HG03103 (cell line): ENCODE data around the gene ATP5F1A.

ENCODE experiments used
- ATAC-seq: cut with Tn5 transposase; IDR thresholded peaks from one replicate; pipeline ENCODE4 v1.9.1; 2021; ENCODE audit warnings: low read depth; ENCODE audit not compliant: unreplicated experiment

The ATP5F1A gene

GRCh38 chr18:46073474-46074331, 24.4 kb downstream of the ATP5F1A start:
- no peak for ATAC-seq

GRCh38 chr18:46072959-46073358, 25.1 kb downstream of the ATP5F1A start:
- no peak for ATAC-seq

GRCh38 chr18:46072376-46072867, 25.7 kb downstream of the ATP5F1A start:
- no peak for ATAC-seq

GRCh38 chr18:46071653-46072375, 26.3 kb downstream of the ATP5F1A start, which contains the start of gene PSTPIP2:
Gene PSTPIP2 (minus strand): TSS chr18:46072260. CDS start chr18:46072188, 72 bp downstream.
- peak; percentile 45 for ATAC-seq

GRCh38 chr18:46070815-46071652, 27.1 kb downstream of the ATP5F1A start:
- ATAC-seq, result peak; percentile 4

- ATAC-seq, result no peak
Observed at GRCh38 chr18:46070232-46070631, 27.9 kb downstream of the ATP5F1A start.

- ATAC-seq, result no peak
Observed at GRCh38 chr18:46069524-46069923, 28.6 kb downstream of the ATP5F1A start.

- ATAC-seq, result no peak
Observed at GRCh38 chr18:46068763-46069162, 29.3 kb downstream of the ATP5F1A start.

GRCh38 chr18:46067438-46068007, 30.6 kb downstream of the ATP5F1A start:
- ATAC-seq, result no peak

GRCh38 chr18:46062781-46063180, 35.3 kb downstream of the ATP5F1A start:
- ATAC-seq, result no peak

- no peak for ATAC-seq
Observed at GRCh38 chr18:46061796-46062195, 36.3 kb downstream of the ATP5F1A start.

GRCh38 chr18:46061387-46061786, 36.7 kb downstream of the ATP5F1A start:
- ATAC-seq, result no peak

GRCh38 chr18:46060359-46060841, 37.7 kb downstream of the ATP5F1A start:
- no peak for ATAC-seq

- ATAC-seq, result peak; percentile 24
Observed at GRCh38 chr18:46055838-46056230, 42.3 kb downstream of the ATP5F1A start.

- peak; percentile 70 for ATAC-seq
Observed at GRCh38 chr18:46054956-46055837, 42.9 kb downstream of the ATP5F1A start.

- no peak for ATAC-seq
Observed at GRCh38 chr18:46053368-46054095, 44.6 kb downstream of the ATP5F1A start.

- no peak for ATAC-seq
Observed at GRCh38 chr18:46051731-46052461, 46.2 kb downstream of the ATP5F1A start.

GRCh38 chr18:46050268-46050667, 47.8 kb downstream of the ATP5F1A start:
- ATAC-seq, result no peak
